ENCODE measurements around the gene ZFYVE1.

- TF ChIP-seq CTCF (IDR thresholded peaks at IDR 0.05; ENCODE audit: low read depth, low read length) (no peak), EZH2phosphoT487 (IDR thresholded peaks at IDR 0.05; ENCODE audit: low read depth) (no peak)
Observed at GRCh38 chr14:72961579-72962335, 65.1 kb downstream of the ZFYVE1 start.
